Measurements from ENCODE around the gene ADGB.

DNA sequence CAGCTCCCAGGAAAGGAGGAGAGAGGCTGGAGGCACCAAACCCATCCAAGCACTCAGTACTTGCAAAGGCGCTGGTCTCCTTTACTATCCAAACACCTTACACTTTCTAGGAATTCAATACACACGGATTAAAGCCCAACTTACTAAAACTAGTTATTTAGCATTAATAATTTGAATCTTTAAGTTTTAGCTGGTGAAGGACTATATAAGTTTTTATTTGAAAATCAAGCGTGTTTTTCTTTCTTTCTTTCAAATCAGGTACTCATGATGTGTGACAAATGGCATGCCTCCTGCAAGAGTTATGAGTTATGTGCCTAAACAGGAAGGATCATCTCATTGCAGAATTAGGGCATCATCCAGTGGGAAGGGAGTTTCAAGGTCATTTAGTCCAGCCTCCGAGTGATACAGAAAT, 263.7 kb downstream of the ADGB start:
- TF ChIP-seq, protein P1, sequence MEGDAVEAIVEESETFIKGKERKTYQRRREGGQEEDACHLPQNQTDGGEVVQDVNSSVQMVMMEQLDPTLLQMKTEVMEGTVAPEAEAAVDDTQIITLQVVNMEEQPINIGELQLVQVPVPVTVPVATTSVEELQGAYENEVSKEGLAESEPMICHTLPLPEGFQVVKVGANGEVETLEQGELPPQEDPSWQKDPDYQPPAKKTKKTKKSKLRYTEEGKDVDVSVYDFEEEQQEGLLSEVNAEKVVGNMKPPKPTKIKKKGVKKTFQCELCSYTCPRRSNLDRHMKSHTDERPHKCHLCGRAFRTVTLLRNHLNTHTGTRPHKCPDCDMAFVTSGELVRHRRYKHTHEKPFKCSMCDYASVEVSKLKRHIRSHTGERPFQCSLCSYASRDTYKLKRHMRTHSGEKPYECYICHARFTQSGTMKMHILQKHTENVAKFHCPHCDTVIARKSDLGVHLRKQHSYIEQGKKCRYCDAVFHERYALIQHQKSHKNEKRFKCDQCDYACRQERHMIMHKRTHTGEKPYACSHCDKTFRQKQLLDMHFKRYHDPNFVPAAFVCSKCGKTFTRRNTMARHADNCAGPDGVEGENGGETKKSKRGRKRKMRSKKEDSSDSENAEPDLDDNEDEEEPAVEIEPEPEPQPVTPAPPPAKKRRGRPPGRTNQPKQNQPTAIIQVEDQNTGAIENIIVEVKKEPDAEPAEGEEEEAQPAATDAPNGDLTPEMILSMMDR (IDR thresholded peaks at IDR 0.05; ENCODE audit: low read depth, low read length, missing input control), result no peak
- no peak for TF ChIP-seq EGR1 (IDR thresholded peaks at IDR 0.05; ENCODE audit: low read depth in 2 of 2)
- TF ChIP-seq FOXA1 (IDR thresholded peaks at IDR 0.05), result no peak
- no peak for TF ChIP-seq HNF4A (conservative IDR thresholded peaks at IDR 0.05)
- TF ChIP-seq JUND (IDR thresholded peaks at IDR 0.05), result no peak
- no peak for TF ChIP-seq GABPA (IDR thresholded peaks at IDR 0.05 in 1 of 2, conservative IDR thresholded peaks at IDR 0.05 in 1 of 2)
- no peak for TF ChIP-seq RAD21 (IDR thresholded peaks at IDR 0.05)
- TF ChIP-seq RXRA (IDR thresholded peaks at IDR 0.05), result no peak
- TF ChIP-seq, protein P2, sequence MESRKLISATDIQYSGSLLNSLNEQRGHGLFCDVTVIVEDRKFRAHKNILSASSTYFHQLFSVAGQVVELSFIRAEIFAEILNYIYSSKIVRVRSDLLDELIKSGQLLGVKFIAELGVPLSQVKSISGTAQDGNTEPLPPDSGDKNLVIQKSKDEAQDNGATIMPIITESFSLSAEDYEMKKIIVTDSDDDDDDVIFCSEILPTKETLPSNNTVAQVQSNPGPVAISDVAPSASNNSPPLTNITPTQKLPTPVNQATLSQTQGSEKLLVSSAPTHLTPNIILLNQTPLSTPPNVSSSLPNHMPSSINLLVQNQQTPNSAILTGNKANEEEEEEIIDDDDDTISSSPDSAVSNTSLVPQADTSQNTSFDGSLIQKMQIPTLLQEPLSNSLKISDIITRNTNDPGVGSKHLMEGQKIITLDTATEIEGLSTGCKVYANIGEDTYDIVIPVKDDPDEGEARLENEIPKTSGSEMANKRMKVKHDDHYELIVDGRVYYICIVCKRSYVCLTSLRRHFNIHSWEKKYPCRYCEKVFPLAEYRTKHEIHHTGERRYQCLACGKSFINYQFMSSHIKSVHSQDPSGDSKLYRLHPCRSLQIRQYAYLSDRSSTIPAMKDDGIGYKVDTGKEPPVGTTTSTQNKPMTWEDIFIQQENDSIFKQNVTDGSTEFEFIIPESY (IDR thresholded peaks at IDR 0.05), result no peak
- TF ChIP-seq NR2F2 (IDR thresholded peaks at IDR 0.05), result no peak
- no peak for TF ChIP-seq TAF1 (conservative IDR thresholded peaks at IDR 0.05)
